MG63 (cell line): ENCODE measurements around the gene RAB31. TPM values are rescaled to one million over a fixed set of nuclear protein-coding genes. Genes with fewer than 3 reads are reported as not detected.
"Not testable (repeated sequence)": the region's sequence is repeated elsewhere in the genome, so short reads cannot be mapped to it uniquely, and the experiment has no call there.

Experiments
- DNase-seq: peaks from one replicate; pipeline ENCODE4 v3.0.0-alpha.2; 2020
- H3K27me3 ChIP-seq: fragments of 250-450 bp; sonication (Bioruptor Pico); 2 replicates; pipeline ENCODE4 v1.5.1; 2020; ENCODE audit warnings: mild to moderate bottlenecking, moderate library complexity
- H3K36me3 ChIP-seq: fragments of 250-450 bp; sonication (Bioruptor Pico); 2 replicates; pipeline ENCODE4 v1.5.1; 2020; ENCODE audit warnings: mild to moderate bottlenecking, moderate library complexity
- H3K4me3 ChIP-seq: fragments of 250-450 bp; sonication (Bioruptor Pico); 2 replicates; pipeline ENCODE4 v1.5.1; 2020; ENCODE audit warnings: mild to moderate bottlenecking, moderate library complexity
- H3K9me3 ChIP-seq: fragments of 250-450 bp; sonication (Bioruptor Pico); 2 replicates; pipeline ENCODE4 v1.5.1; 2020; ENCODE audit warnings: mild to moderate bottlenecking, moderate library complexity
- total RNA-seq: library from RNA; depleted of rRNA; stranded (reverse); fragments of >200 nt; shearing (Covaris generic); gene quantifications from 2 replicates; pipeline ENCODE4 v1.2.3, GENCODE V29; 2014; ENCODE audit warnings: low replicate concordance

RAB31 gene
- total RNA-seq, 1 experiment from 2014 or later: 19.5 TPM

GRCh38 chr18:9876867-9877654 lies 169.0 kb downstream of the RAB31 start:
- no peaks in the 10 kb centered on the region for H3K9me3 ChIP-seq
- H3K27me3 ChIP-seq: no peaks in the 10 kb centered on the region
- DNase-seq: no peak
- no peak overlapping the region for H3K4me3 ChIP-seq
- H3K36me3 ChIP-seq: no peaks in the 10 kb centered on the region

DNA sequence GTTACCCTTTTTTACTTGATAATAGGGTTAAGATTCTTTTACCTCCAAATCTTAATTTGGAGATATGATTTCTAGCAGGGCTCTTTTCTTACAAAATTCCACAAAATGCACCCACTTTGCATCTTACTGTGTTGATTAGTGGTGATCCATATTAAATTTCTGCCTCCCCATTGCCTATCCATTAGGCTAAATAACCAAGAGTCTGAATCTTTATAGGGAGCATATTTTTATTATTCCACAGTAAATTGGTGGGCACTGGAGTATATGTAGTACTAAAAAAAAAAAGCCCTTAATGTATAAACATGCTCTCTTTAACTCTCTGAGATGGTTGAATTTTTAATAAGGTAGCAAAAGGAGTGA lies 169.5 kb downstream of the RAB31 start:
- no peaks in the 10 kb centered on the region for H3K9me3 ChIP-seq
- no peak for DNase-seq
- H3K27me3 ChIP-seq: no peaks in the 10 kb centered on the region
- no peaks in the 10 kb centered on the region for H3K36me3 ChIP-seq
- H3K4me3 ChIP-seq: no peak overlapping the region

DNA sequence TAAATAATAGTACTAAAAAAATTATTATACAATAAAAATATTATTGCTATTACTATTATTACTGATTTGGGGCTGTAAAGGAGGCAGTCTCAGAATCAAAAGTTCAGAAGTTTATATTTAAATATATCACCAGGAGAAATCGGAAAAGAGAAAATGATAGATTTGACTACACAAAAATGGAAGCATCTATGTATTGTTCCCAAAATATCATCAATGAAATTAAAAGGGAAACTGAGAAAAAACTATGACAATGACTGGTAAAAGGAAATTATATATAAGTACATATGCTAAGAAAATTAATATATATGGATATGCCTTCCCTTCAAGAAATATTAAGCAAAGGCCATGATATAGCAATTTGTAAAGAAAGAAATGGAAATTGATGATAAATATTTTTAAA lies 170.0 kb downstream of the RAB31 start:
- Histone ChIP-seq H3K27me3 (no peaks in the 10 kb centered on the region), H3K9me3 (no peaks in the 10 kb centered on the region), H3K36me3 (no peaks in the 10 kb centered on the region), H3K4me3 (no peak overlapping the region)
- no peak for DNase-seq

DNA sequence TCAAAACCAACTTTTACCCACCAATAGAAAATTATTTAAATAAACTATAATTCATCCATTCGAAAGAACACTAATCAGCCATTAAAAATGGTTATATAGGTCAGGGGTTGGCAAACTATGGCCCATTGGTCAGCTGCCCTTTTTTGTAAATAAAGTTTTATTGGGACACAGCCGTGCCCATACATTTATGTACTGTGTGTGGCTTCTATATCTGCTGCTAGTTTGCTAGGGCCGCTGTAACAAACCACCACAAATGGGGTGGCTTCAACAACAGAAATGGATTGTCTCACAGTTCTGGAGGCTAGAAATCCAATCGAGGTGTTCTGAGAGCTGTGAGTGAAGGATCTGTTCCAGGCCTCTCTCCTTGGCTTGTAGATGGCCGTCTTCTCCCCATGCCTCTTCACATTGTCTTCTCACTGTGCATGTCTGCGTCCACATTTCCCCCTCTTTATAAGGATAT lies 170.7 kb downstream of the RAB31 start:
- Histone ChIP-seq H3K9me3 (no peaks in the 10 kb centered on the region), H3K36me3 (no peaks in the 10 kb centered on the region), H3K27me3 (no peaks in the 10 kb centered on the region), H3K4me3 (no peak overlapping the region)
- no peak for DNase-seq

DNA sequence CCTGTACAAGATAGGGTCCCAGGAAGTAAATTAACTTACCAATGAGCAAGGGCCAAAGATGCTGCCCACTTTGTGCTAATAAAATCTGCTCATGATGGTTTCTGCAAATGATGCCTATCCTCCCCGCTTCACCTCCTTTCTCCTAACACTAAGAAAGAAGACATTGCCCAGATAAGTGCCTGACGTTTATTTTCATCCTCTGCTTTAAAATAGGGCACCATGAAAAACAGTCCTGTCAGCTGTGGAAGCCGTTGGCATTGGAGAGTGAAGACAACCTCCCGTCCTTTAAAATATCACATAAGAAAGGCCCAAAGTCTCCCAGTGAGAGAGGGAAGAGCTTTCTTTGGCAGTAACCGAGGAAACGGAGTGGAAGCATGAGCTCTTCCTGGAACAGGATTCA lies 176.0 kb downstream of the RAB31 start:
- no peak for DNase-seq
- H3K4me3 ChIP-seq: no peak overlapping the region
- H3K9me3 ChIP-seq: no peaks in the 10 kb centered on the region
- no peaks in the 10 kb centered on the region for H3K36me3 ChIP-seq
- H3K27me3 ChIP-seq: no peaks in the 10 kb centered on the region

DNA sequence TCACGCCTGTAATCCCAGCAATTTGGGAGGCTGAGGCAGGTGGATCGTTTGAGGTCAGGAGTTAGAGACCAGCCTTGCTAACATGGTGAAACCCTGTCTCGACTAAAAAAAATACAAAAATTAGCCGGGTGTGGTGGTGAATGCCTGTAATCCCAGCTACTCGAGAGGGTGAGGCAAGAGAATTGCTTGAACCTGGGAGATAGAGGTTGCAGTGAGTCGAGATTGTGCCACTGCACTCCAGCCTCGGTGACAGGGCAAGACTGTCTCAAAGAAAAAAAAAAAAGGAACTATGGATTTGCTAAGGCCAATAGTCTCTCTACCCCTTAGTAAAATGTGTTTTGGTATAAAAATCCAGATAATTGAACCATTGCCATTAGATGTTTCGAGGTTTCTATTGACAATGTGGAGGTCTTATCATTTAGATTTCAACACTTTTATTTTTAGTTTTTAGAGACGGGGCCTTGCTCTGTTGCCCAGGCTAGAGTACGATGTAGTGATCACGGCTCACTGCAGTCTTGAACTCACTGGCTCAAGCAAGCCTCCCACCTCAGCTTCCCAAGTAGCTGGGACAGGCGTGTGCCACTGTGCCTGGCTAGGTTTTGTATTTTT lies 176.5 kb downstream of the RAB31 start:
- H3K36me3 ChIP-seq: no peaks in the 10 kb centered on the region

DNA sequence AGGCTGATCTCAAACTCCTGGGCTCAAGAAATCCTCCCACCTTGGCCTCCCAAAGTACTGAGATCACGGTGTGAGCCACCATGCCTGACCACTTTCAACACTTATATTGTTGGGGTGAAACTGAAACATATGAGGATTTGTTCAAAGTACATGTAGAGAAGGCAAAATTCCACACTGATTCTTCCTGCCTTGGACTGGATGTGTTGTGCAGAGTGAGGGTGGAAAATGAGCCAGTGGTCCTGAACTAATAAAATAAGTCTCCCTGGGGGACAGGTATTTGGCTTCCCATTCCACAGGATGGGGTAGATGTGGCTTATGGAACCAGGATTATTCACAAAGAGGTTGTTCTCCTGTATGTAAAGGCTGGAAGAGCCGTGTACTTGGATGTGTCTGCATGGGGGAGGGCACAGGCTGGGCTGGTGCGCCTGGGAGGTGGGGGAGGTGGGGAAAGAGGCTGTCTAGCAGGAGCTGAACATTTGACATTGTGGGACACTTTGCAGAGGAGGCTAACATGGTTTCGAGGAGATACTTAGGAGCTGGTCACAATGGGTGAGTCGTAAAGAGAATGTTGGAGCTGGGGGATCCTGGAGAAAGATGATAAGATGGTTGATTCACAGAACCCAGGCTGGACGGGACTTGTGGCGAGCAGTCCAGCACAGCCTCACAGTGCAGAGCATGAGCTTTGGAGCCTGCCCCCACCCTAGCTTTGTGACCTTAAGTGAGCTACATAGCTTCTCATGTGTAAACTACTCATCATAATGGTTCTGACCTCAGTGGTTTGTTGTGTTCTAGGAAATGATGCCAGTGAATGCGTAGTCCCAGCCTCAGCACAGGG lies 177.3 kb downstream of the RAB31 start, which contains the start of gene TXNDC2:
TXNDC2 (plus strand) TSS at position 804 of the 835 bp plus-strand sequence. CDS start 708 bp downstream, outside the sequence.
- no peak for DNase-seq
- no peaks in the 10 kb centered on the region for H3K9me3 ChIP-seq
- H3K36me3 ChIP-seq: no peaks in the 10 kb centered on the region
- H3K4me3 ChIP-seq: no peak within 1 kb of the TSS
- no peaks in the 10 kb centered on the region for H3K27me3 ChIP-seq

More for the DNA sequence above, 176.5 kb downstream of the RAB31 start:
- DNase-seq: no peak
- no peaks in the 10 kb centered on the region for H3K27me3 ChIP-seq
- H3K4me3 ChIP-seq: no peak overlapping the region
- H3K9me3 ChIP-seq: no peaks in the 10 kb centered on the region

DNA sequence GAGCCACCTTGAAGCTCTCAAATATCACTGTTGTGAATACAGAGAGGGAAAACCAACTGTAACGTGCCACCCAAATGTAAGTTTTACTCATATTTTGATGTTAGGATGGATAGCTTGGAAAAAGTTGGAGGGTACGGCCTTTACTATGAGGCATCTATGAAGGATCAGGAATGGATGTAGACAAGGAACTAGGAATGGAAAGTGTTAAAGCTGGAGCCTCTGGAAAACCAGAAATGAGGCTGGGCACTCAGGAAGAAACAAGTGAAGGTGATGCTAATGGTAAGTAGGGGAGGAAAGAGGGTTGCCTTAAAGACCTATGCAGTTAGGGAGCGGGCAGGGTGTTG lies 177.9 kb downstream of the RAB31 start:
- no peak for DNase-seq
- no peaks in the 10 kb centered on the region for H3K27me3 ChIP-seq
- H3K36me3 ChIP-seq: no peaks in the 10 kb centered on the region
- no peaks in the 10 kb centered on the region for H3K9me3 ChIP-seq
- no peak overlapping the region for H3K4me3 ChIP-seq

DNA sequence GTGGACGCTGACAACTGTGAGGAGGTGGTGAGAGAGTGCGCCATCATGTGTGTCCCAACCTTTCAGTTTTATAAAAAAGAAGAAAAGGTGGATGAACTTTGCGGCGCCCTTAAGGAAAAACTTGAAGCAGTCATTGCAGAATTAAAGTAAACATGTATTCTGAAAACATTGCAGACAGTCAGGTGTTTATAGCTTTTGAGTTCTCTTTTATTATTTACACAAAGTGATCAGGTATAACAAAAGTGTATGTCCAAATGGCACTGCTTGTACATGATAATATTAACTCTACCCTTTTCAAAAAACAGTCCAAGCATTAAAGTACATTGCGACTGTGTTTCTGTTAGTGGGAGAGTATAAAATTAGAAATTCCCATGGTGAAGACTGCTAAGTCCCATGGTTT lies 179.9 kb downstream of the RAB31 start:
- Histone ChIP-seq H3K27me3 (no peaks in the 10 kb centered on the region), H3K9me3 (no peaks in the 10 kb centered on the region), H3K4me3 (no peak overlapping the region), H3K36me3 (no peaks in the 10 kb centered on the region)
- no peak for DNase-seq

GRCh38 chr18:9890196-9890595 lies 182.1 kb downstream of the RAB31 start:
- Histone ChIP-seq H3K4me3 (no peak overlapping the region), H3K36me3 (no peaks in the 10 kb centered on the region), H3K27me3 (no peaks in the 10 kb centered on the region), H3K9me3 (no peaks in the 10 kb centered on the region)
- DNase-seq: no peak

- H3K36me3 ChIP-seq: no peaks in the 10 kb centered on the region
- no peak for DNase-seq
- no peaks in the 10 kb centered on the region for H3K9me3 ChIP-seq
- no peaks in the 10 kb centered on the region for H3K27me3 ChIP-seq
- H3K4me3 ChIP-seq: no peak overlapping the region
Observed at GRCh38 chr18:9890957-9891356, 182.9 kb downstream of the RAB31 start.

DNA sequence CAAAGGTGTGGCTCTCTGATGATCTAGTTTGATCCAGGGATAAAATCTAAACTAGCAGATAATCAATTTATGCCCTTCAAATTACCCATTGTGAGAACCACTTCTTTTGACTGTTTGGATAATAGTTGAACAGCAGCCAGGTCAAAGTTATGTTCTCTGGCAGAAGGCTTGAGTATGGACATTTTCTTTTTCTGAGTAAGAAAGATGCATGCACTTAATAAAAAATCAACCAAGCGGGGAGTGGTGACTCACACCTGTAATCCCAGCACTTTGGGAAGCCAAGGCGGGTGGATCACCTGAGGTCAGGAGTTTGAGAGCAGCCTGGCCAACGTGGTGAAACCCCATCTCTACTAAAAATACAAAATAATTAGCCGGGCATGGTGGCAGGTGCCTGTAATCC lies 183.4 kb downstream of the RAB31 start:
- not testable (repeated sequence) for H3K27me3 ChIP-seq, H3K4me3 ChIP-seq, H3K36me3 ChIP-seq, H3K9me3 ChIP-seq
- peak; percentile 59 for DNase-seq

- no peaks in the 10 kb centered on the region for H3K36me3 ChIP-seq
- no peaks in the 10 kb centered on the region for H3K27me3 ChIP-seq
Observed at GRCh38 chr18:9894454-9895068, 186.5 kb downstream of the RAB31 start.

GRCh38 chr18:9897129-9897528 lies 189.0 kb downstream of the RAB31 start:
- no peaks in the 10 kb centered on the region for H3K27me3 ChIP-seq
- H3K4me3 ChIP-seq: no peak overlapping the region
- no peak for DNase-seq
- no peaks in the 10 kb centered on the region for H3K9me3 ChIP-seq
- H3K36me3 ChIP-seq: no peaks in the 10 kb centered on the region

More at GRCh38 chr18:9894454-9895068, 186.5 kb downstream of the RAB31 start:
- DNase-seq: no peak
- no peaks in the 10 kb centered on the region for H3K9me3 ChIP-seq
- no peak overlapping the region for H3K4me3 ChIP-seq

- not testable (repeated sequence) for H3K4me3 ChIP-seq, H3K36me3 ChIP-seq, H3K27me3 ChIP-seq, DNase-seq, H3K9me3 ChIP-seq
Observed at GRCh38 chr18:9897787-9898291, 189.7 kb downstream of the RAB31 start.

DNA sequence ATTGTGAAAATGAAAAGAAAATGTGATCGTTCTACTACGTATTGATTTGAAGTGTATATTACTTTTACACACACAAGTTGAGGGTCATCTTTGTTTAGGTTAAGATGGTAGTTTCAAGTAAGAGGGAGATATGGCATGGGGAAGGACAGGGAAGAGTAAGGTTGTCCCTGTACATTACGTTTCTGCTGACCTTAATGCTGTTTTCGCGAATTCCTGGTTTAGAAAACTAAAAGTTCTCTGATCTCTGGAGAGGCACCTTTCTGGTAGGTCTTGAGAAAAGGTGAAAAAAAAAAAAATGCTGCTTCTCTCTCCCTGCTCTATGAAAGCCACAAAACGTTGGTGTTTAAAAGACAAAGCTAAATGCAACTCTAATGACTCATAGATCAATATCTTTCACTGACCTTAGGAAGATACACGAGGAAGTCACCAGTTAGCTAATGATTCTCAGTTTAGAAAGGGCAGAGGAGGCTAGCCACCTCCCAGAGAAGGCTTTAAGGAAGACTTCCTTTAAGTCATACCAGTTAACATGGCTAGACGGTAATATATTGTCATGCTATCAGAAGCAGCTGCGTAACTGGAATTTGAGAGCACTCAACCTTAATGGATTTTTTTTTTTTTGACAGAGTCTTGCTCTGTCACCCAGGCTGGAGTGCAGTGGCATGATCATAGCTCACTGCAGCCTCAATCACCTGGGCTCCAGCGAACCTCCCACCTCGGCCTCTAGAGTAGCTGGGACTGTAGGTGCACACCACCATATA lies 190.9 kb downstream of the RAB31 start:
- DNase-seq: no peak
- Histone ChIP-seq H3K27me3 (no peaks in the 10 kb centered on the region), H3K36me3 (no peaks in the 10 kb centered on the region), H3K4me3 (no peak overlapping the region), H3K9me3 (no peaks in the 10 kb centered on the region)
